ENCODE measurements around the gene PPP2R5D. TPM values are rescaled to one million over a fixed set of nuclear protein-coding genes. Genes with fewer than 3 reads are reported as not detected.

Gene PPP2R5D
- total and polyA plus RNA-seq, 12 donors: 23.9 to 47.1 (median 31.8) TPM

DNA sequence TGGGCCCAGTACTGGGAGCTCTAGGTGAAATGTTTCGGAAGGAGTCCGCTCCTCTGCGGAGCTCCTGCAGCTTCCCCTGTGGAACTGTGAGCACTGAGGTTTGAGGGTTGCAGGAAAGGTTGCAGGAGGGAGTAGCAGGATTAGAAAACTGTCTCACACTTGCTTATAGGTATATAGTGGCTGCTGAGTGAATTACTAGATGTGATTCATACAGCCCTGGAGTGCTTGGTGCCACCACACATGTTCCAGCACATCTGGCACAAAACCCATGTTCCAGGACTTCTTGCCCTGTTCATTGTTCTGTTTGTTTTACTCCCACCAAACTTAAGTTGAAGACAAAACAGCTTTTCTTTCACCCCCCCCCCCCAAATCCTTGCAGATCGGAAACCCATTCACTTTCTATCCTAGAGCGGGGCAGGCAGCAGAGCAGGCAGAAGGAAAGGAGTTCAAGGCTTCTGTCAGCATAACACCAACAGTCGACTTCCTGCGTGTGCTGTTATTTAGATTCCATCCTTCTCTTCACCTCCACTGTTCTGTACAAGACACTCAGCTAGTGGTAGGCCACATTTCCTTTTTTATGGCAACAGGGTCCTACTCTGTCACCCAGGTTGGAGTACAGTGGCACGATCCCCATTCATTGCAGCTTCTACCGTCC lies 4.7 kb upstream of the PPP2R5D start:
- no peak for DNase-seq
- peak in 5 of 8 donors; percentile 1 to 11 (median 5) for ATAC-seq
- intact Hi-C loops (cut with DNase I): loop anchor here in 3 of 10 donors (2.0 to 10.0 kb wide), 4 partner anchors 38 to 79 kb away; partner anchors contain the start of genes KLC4 (in 1 of the 3) and MRPL2 (in 1 of the 3)
- Histone ChIP-seq H3K36me3 (peaks cover 0 to 8% (median 0%) of the 10 kb centered on the region in 9 donors), H3K27ac (peak overlapping the region; percentile 81 to 97 (median 92)), H3K27me3 (no peaks in the 10 kb centered on the region), H3K4me3 (peak overlapping the region; percentile 72 to 98 (median 90)), H3K9me3 (no peaks in the 10 kb centered on the region), H3K4me1 (peaks cover 7 to 54% (median 27%) of the 10 kb centered on the region in 9 donors)
- WGBS, 2 donors: 41 to 42% methylated on average over 9 of the region's 9 CpGs
- TF ChIP-seq, protein P1, sequence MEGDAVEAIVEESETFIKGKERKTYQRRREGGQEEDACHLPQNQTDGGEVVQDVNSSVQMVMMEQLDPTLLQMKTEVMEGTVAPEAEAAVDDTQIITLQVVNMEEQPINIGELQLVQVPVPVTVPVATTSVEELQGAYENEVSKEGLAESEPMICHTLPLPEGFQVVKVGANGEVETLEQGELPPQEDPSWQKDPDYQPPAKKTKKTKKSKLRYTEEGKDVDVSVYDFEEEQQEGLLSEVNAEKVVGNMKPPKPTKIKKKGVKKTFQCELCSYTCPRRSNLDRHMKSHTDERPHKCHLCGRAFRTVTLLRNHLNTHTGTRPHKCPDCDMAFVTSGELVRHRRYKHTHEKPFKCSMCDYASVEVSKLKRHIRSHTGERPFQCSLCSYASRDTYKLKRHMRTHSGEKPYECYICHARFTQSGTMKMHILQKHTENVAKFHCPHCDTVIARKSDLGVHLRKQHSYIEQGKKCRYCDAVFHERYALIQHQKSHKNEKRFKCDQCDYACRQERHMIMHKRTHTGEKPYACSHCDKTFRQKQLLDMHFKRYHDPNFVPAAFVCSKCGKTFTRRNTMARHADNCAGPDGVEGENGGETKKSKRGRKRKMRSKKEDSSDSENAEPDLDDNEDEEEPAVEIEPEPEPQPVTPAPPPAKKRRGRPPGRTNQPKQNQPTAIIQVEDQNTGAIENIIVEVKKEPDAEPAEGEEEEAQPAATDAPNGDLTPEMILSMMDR (IDR thresholded peaks at IDR 0.05): no peak

GRCh38 chr6:42981836-42982235 lies 2.5 kb upstream of the PPP2R5D start:
- no peak overlapping the region for H3K27ac ChIP-seq
- H3K9me3 ChIP-seq: no peaks in the 10 kb centered on the region
- TF ChIP-seq, protein P1 (IDR thresholded peaks at IDR 0.05): no peak
- no peaks in the 10 kb centered on the region for H3K27me3 ChIP-seq
- no peak overlapping the region for H3K4me3 ChIP-seq
- peaks cover 0 to 2% (median 0%) of the 10 kb centered on the region in 9 donors for H3K36me3 ChIP-seq
- ATAC-seq (no peak), DNase-seq (no peak)
- 85 to 88% methylated on average over 5 of the region's 5 CpGs for WGBS, 2 donors
- H3K4me1 ChIP-seq: peaks cover 15 to 56% (median 47%) of the 10 kb centered on the region in 9 donors
- intact Hi-C loops (cut with DNase I): no loop called here

- Histone ChIP-seq H3K36me3 (peaks cover 0 to 25% (median 8%) of the 10 kb centered on the region in 9 donors), H3K4me3 (peak overlapping the region; percentile 73 to 95 (median 86)), H3K27me3 (no peaks in the 10 kb centered on the region), H3K4me1 (peaks cover 11 to 54% (median 46%) of the 10 kb centered on the region in 9 donors), H3K9me3 (no peaks in the 10 kb centered on the region), H3K27ac (peak overlapping the region in 9 of 10 donors; percentile 85 to 94 (median 88))
- TF ChIP-seq, protein P1 (IDR thresholded peaks at IDR 0.05): no peak
- peak in 5 of 8 donors; percentile 1 to 6 (median 4) for ATAC-seq
- DNase-seq: peak in 1 of 2 donors; percentile 29
- intact Hi-C loops (cut with DNase I): no loop called here
- WGBS, 2 donors: 11% methylated on average over 13 of the region's 13 CpGs
Measured at GRCh38 chr6:42984924-42985475, 630 bp downstream of the PPP2R5D start.

- intact Hi-C loops (cut with DNase I): no loop called here
- no peak for ATAC-seq
- Histone ChIP-seq H3K27ac (no peak overlapping the region), H3K4me1 (peaks cover 11 to 50% (median 44%) of the 10 kb centered on the region in 9 donors), H3K27me3 (no peaks in the 10 kb centered on the region), H3K36me3 (peaks cover 0 to 53% (median 12%) of the 10 kb centered on the region in 9 donors), H3K4me3 (no peak overlapping the region), H3K9me3 (no peaks in the 10 kb centered on the region)
- TF ChIP-seq, protein P1 (IDR thresholded peaks at IDR 0.05): no peak
- DNase-seq: no peak
- WGBS, 2 donors: 64 to 78% methylated on average over 5 of the region's 5 CpGs
Measured at GRCh38 chr6:42987533-42988451, 3.4 kb downstream of the PPP2R5D start.

Measured in heart right ventricle (tissue), 16 donors.